Thoracic aorta (tissue), 2 donors: ENCODE results near the gene TAF4B. TPM values are rescaled to one million over a fixed set of nuclear protein-coding genes. Genes with fewer than 3 reads are reported as not detected.
A peak's percentile ranks its signal among the peaks of the same experiment; 100 is the strongest.
"Not testable (repeated sequence)": the region's sequence is repeated elsewhere in the genome, so short reads cannot be mapped to it uniquely, and the experiment has no call there.

Source experiments
- ATAC-seq: fragments of 150-250 bp; one replicate; pipeline ENCODE4 v1.8.0; 2017; ENCODE audit warnings: low read depth; ENCODE audit not compliant: insufficient number of reproducible peaks, low FRiP score
- DNase-seq: peaks from one replicate; pipeline ENCODE4 v3.0.0-alpha.2; 2020; ENCODE audit warnings: low spot score
- H3K27ac ChIP-seq, 2 donors: fragments of 200-600 bp; sonication (generic); 1 replicate in 1 of 2; 2 replicates in 1 of 2; pipeline ENCODE4 v1.5.1; 2016; ENCODE audit warnings: mild to moderate bottlenecking in 2 of 2, moderate library complexity in 2 of 2
- H3K27me3 ChIP-seq: fragments of 200-600 bp; sonication (generic); replicated peaks from 2 replicates; pipeline ENCODE4 v1.6.0; 2016; ENCODE audit warnings: mild to moderate bottlenecking; ENCODE audit not compliant: insufficient read depth
- H3K36me3 ChIP-seq: fragments of 200-600 bp; sonication (generic); one replicate; pipeline ENCODE4 v1.5.1; 2016
- H3K4me1 ChIP-seq, 2 donors: fragments of 200-600 bp; sonication (generic); 1 replicate in 1 of 2; 2 replicates in 1 of 2; pipeline versions ENCODE4 v1.5.1 to v1.6.0; 2016; ENCODE audit warnings: low read depth in 2 of 2, mild to moderate bottlenecking in 1 of 2; ENCODE audit not compliant: control insufficient read depth in 1 of 2
- H3K4me3 ChIP-seq: fragments of 200-600 bp; sonication (generic); 2 replicates; pipeline ENCODE4 v1.5.1; 2016; ENCODE audit warnings: mild to moderate bottlenecking
- H3K9me3 ChIP-seq: fragments of 200-600 bp; sonication (generic); 2 replicates; pipeline ENCODE4 v1.5.1; 2016
- CTCF ChIP-seq: fragments of 200-600 bp; sonication (generic); IDR thresholded peaks from one replicate; pipeline ENCODE4 v1.5.1; 2019; ENCODE audit warnings: antibody characterized with exemption
- total RNA-seq, 2 donors: library from RNA; depleted of rRNA; stranded (reverse); fragments of >200 nt; gene quantifications; one replicate each; pipeline versions ENCODE4 v1.1.0 to v1.2.3, GENCODE V29; 2016

TAF4B gene
- total RNA-seq, 2 donors from 2014 or later, result 3.9 to 15.6 TPM

GRCh38 chr18:26225915-26226228 lies 373 bp upstream of the TAF4B start:
- peak overlapping the region in 1 of 2 donors; percentile 62 for H3K27ac ChIP-seq
- H3K27me3 ChIP-seq, result no peaks in the 10 kb centered on the region
- no peaks in the 10 kb centered on the region for H3K9me3 ChIP-seq
- TF ChIP-seq CTCF, result no peak
- DNase-seq (no peak), ATAC-seq (no peak)
- H3K4me1 ChIP-seq, result peaks cover 7 to 8% of the 10 kb centered on the region in 2 donors
- peak overlapping the region; percentile 93 for H3K4me3 ChIP-seq
- H3K36me3 ChIP-seq, result no peaks in the 10 kb centered on the region

GRCh38 chr18:26227051-26227670 lies 916 bp downstream of the TAF4B start:
- no peaks in the 10 kb centered on the region for H3K36me3 ChIP-seq
- H3K4me1 ChIP-seq, result peaks cover 7 to 8% of the 10 kb centered on the region in 2 donors
- no peak for TF ChIP-seq CTCF
- H3K4me3 ChIP-seq, result peak overlapping the region; percentile 93
- peak; percentile 8 for ATAC-seq
- no peaks in the 10 kb centered on the region for H3K9me3 ChIP-seq
- peak overlapping the region; percentile 37 to 62 for H3K27ac ChIP-seq
- H3K27me3 ChIP-seq, result no peaks in the 10 kb centered on the region
- DNase-seq, result no peak

DNA sequence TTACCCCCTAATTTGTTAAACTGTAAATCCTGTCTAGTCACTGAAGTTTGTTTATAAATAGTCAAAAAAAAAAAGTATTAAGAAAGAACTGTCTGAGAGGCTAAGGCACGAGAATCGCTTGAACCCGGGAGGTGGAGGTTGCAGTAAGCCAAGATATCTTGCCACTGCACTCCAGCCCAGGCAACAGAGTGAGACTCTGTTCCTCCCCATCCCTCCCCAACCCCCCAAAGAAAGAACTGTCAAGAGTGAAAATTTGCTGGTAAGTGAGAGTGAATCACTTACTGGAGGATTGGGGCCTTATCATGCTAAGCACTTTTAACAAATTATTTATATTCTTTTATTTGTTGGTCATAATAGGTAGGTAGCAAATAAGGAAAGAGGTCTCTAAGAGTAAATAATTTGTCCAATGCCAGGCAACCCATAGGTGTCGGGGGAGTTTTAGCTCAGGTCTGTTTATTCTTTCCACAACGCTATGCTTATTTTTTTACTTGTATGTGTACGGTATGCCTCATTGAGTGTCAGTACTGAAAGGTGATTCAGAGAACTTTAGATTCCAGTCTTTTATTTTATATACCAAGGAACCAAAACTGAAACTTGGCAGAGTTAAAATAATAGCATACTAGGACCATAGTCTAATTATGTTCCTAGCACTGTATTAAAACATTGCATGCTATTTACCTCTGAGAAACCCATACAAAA lies 2.5 kb downstream of the TAF4B start:
- Histone ChIP-seq H3K27ac (no peak overlapping the region), H3K36me3 (no peaks in the 10 kb centered on the region), H3K9me3 (no peaks in the 10 kb centered on the region), H3K4me3 (no peak overlapping the region), H3K4me1 (peaks cover 7 to 8% of the 10 kb centered on the region in 2 donors), H3K27me3 (no peaks in the 10 kb centered on the region)
- no peak for DNase-seq
- no peak for TF ChIP-seq CTCF
- no peak for ATAC-seq

DNA sequence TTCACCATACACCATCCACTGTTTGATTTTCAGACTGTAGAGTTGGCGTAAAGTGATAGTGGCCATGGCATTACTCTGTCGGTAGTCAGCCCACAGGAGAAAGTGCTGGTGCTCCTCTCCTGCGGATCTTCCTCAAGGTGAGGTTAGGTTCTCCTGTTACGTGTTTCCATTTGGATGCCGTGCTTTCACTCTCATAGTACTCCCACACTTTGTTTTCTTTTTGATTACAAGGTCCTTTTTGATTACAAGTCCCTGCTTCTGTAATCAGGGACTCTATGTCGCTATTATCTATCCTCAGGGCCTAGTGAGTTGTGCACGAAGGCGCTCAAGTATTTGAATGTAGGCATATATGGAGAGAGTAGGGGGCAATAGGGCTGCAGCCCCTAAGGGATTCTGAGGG lies 4.3 kb downstream of the TAF4B start:
- ATAC-seq (no peak), DNase-seq (no peak)
- no peaks in the 10 kb centered on the region for H3K9me3 ChIP-seq
- no peak for TF ChIP-seq CTCF
- H3K27me3 ChIP-seq, result no peaks in the 10 kb centered on the region
- peaks cover 7 to 8% of the 10 kb centered on the region in 2 donors for H3K4me1 ChIP-seq
- H3K27ac ChIP-seq, result no peak overlapping the region
- H3K4me3 ChIP-seq, result no peak overlapping the region
- no peaks in the 10 kb centered on the region for H3K36me3 ChIP-seq

DNA sequence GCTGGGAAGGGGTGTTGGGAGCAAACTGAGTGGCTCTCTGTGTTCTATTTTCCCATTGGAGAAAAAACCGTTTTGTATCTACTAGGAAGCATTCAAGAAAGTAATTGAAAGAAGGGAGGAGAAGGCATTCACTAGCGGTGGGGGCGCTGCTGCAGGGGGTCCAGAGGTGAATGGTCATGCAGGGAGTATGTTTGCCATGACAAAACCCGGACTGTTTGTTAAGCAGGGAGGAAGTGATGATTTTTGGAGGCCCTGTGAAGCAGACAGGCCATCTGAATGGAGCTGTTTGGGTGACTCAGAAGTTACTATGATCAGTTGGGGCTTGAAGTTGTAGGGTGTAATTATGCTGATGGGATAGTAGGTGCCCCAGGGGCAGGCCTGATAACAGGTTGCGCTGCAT lies 7.0 kb downstream of the TAF4B start:
- ATAC-seq, result no peak
- Histone ChIP-seq H3K4me3 (no peak overlapping the region), H3K27me3 (no peaks in the 10 kb centered on the region), H3K27ac (no peak overlapping the region), H3K4me1 (no peaks in the 10 kb centered on the region), H3K36me3 (no peaks in the 10 kb centered on the region), H3K9me3 (no peaks in the 10 kb centered on the region)
- DNase-seq, result no peak
- TF ChIP-seq CTCF, result no peak

DNA sequence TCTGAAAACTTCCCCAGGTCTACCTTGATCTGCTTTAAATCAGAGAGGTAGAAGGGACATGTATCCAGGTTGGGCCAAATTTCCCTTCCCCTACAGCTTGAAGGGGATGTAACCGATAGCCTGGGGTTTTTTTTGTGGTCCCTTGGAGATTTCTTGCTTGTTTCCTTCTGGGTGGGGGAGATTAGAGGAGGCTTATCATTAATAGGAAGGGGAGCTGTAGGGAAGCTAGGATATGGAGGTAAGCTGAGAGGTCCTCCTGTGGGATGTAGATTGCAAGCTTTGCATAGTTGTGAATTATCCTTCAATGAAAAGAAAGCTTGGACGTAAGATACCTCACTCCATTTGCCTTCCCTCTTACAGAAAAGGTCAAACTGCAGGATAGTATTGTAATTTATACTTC lies 11.1 kb downstream of the TAF4B start:
- H3K27ac ChIP-seq, H3K4me3 ChIP-seq, ATAC-seq: not testable (repeated sequence)

DNA sequence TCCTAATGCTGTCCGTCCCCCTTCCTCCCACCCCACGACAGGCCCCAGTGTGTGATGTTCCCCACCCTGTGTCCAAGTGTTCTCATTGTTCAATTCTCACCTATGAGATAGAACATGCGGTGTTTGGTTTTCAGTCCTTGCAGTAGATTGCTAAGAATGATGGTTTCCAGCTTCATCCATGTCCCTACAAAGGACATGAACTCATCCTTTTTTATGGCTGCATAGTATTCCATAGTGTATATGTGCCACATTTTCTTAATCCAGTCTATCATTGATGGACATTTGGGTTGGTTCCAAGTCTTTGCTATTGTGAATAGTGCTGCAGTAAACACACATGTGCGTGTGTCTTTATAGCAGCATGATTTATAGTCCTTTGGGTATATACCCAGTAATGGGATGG lies 12.5 kb downstream of the TAF4B start:
- not testable (repeated sequence) for H3K27ac ChIP-seq, H3K9me3 ChIP-seq, H3K36me3 ChIP-seq, ATAC-seq, DNase-seq, H3K27me3 ChIP-seq, H3K4me3 ChIP-seq, H3K4me1 ChIP-seq

More for the DNA sequence above, 11.1 kb downstream of the TAF4B start:
- not testable (repeated sequence) for H3K4me1 ChIP-seq, DNase-seq, H3K9me3 ChIP-seq, H3K27me3 ChIP-seq, H3K36me3 ChIP-seq

GRCh38 chr18:26242392-26242791 lies 16.1 kb downstream of the TAF4B start:
- H3K36me3 ChIP-seq, H3K4me3 ChIP-seq, H3K27ac ChIP-seq, H3K9me3 ChIP-seq, ATAC-seq, H3K4me1 ChIP-seq, DNase-seq, H3K27me3 ChIP-seq: not testable (repeated sequence)
